CD4-positive, alpha-beta T cell treated with Interleukin-2 at 100 ng/mL for 4 hours (primary cell): ENCODE data around the gene CAMK1D.
"Not testable (repeated sequence)": the region's sequence is repeated elsewhere in the genome, so short reads cannot be mapped to it uniquely, and the experiment has no call there.

Source experiments
- DNase-seq: peaks from one replicate; pipeline ENCODE4 v3.0.0-alpha.2; 2020; ENCODE audit warnings: low spot score

Gene CAMK1D

GRCh38 chr10:12526311-12526710, 177.0 kb downstream of the CAMK1D start:
- DNase-seq: no peak

DNA sequence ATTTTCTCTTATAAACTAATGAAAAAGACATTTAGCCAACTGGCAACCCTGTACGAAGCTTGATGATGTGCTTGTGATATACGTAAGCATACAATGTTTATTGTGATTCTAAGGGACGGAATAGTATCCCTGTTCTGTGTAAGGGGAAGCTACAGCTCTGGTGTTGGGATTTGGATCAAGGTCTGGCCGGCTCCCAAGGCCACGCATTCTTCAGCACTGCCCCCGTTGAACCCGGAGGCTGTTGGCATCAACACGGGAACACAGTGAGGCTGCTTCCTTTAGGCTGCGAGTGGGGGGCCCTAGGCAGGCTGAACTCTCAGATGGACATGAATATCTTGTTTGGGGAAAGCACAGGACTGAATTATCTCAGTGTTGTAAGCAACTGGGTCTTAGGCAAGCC, 180.6 kb downstream of the CAMK1D start:
- no peak for DNase-seq

DNA sequence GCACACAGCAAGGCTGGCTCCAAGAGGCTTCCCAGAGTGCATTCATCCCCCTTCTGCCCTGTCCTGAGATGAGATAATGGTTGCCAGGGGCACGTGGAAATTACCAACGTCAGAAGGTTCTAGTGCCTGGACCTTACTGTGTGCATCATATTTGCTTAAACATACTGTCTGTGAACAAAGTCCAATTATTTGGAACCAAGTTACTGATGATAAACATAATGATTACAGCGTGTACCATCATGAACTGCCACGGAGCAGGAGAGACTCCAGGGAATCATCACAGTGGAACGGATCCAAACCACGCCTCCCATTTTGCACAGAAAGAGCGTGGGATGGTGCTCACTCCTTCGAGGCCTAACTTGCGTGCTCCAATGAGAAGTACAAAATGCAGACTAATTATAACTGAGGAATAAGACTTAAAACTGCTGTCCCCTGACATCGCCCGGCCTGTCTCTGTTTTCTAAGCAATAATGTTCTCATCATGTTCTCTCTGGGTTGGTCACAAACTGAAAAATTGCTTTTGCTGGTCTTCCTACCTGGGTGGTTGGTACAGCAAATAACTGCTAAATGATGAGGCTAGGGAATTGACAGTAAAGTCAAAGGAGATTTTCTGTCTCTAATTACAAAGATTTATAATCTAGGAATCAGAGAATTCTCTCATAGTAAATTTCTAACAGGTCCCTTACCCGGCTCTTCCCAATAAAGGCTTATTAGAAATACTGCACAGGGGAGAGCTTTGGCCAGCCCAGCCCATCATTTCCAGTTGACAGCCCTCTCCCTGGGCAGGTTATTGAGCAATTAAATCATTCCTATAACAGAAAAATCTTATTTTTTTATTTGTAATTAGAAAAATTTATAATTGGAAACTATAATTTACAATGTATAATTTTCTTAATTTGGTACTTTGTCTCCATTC, 182.2 kb downstream of the CAMK1D start:
- no peak for DNase-seq

DNA sequence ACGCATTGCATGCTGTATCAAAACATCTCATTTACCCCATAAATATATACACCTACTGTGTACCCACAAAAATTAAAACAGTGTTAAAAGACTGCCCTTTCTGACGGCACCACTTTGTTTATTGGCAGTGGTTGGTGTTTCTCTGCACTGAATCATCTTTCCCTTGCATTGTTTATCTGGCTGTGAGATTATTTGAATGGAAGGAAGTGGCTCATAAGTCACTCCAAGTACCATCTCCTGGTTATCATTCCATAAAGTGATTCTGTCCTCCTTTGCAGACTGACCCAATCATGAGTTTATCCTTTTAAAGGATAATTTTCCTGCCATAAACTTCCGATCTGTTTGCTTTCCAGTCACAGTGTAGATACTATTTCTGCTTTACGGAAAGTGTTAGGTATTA, 183.8 kb downstream of the CAMK1D start:
- no peak for DNase-seq

- no peak for DNase-seq
Observed at GRCh38 chr10:12533723-12534122, 184.4 kb downstream of the CAMK1D start.

DNA sequence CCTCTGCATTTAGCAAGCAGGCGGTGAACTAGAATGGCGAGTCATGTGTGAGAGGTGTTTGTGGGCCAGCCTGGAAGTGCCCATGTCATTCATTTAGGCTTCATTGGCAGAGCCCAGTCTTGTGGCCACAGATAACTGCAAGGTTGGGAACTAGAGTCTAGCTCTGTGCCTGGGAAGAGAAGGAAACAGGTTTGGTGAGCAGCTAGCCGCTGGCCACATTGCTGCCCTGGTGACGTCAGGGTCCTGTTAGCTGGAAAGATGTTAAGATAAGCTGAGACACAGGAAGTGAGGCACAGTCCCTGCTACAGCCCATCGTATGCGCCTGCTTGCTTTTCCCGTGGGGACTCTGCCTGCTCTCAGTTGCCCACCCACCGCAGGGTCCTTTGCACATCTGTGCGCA, 185.5 kb downstream of the CAMK1D start:
- DNase-seq: no peak

GRCh38 chr10:12535656-12536055, 186.3 kb downstream of the CAMK1D start:
- DNase-seq: no peak

DNA sequence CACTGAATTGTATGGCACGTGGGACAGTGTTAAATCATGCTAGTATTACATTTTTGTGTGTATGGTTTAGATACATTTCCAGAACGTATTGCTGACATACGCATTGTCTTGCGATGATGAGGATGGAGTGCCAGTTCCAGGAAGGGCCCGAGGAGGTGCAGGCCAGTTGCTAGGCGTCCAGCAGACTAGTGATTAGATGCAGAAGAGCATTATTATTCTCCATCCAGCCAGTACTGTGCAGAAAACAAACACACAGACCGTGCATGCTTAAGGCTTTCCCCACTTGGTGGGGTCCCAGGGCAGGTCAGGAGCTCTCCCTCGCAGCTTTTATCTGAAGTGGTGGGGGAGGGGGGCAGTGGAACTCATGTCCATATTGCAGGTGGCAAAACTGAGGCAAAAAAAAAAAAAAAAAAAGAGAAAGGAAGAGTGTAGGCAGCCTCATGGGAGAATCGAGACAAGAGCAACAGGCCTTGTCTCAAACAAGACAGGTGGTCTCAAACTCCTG, 189.2 kb downstream of the CAMK1D start:
- no peak for DNase-seq

DNA sequence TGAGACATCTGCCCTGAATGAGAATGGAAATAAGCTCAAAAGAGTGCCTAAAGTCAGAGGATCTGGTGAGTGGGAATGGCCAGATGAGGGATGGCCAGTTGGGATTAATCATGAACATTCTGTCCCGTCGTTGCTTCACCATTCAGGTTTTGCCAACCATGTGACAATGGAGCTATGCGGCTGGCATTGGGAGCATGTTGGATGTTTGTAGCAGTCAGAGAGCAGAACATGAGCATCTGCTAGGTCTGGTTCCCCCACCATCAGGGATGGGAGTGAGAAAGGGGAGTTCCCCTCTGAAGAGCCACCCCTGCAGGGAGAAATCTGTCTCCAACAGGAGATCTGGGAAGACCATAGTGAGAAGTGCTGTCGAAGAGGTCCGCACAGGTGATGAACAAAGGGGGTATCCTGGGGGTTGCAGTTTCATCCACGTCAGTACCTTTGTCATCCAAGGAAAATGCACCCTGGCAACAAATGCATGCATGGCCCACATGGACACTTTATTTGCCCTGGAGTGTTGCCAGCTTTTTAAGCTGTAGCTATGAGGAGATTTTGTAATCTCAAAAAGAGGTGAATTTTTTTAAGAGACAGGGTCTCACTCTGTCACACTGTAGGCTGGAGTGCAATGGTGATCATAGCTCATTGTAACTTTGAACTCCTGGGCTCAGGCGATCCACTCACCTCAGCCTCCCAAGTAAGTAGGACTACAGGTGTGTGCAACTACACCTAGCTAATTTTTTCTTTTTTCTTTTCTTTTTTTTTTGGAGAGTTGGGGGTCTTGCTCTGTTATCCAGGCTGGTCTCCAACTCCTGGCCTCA, 190.2 kb downstream of the CAMK1D start:
- DNase-seq: no peak

DNA sequence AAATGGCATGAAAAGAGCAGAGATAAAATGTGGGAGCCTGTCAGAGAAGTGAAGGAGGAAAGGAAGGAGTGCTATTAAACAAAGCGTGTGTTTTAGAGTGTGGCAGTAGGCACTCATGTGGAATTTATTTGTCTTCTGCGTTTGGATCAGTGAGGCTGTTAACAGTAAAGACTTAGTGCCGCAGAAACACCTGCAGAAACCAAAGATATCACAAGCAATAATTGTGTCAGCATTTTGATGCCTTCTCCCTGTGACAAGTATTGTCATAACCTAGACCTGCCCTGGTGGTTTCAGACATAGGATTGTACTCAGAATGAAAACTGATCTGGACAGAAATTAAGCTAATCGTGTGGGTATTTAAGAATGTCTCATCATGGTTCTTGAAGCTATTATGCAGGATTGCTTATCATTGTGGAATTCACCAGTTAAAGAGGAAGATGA, 191.0 kb downstream of the CAMK1D start:
- DNase-seq: no peak

DNA sequence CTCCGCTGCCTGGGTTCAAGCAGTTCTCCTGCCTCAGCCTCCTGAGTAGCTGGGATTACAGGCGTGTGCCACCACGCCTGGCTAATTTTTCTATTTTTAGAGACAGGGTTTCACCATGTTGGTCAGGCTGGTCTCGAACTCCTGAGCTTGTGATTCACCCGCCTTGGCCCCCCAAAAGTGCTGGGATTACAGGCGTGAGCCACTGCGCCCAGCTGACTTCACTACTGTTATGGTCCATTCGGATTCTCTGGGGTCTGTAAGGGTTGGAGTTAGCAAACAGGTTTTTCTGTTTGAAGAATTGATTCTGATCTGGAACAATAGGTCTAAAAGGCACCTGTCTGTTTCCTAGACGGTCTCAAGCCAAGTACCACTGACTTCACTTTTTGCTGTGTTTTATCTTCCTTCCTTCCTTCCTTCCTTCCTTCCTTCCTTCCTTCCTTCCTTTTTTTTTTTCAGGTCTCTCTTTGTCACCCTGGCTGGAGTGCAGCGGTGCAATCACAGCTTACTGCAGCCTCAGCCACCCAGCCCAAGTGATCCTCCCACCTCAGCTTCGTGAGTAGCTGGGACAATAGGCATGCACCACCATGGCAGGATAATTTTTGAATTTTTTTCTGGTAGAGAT, 192.2 kb downstream of the CAMK1D start:
- no peak for DNase-seq

DNA sequence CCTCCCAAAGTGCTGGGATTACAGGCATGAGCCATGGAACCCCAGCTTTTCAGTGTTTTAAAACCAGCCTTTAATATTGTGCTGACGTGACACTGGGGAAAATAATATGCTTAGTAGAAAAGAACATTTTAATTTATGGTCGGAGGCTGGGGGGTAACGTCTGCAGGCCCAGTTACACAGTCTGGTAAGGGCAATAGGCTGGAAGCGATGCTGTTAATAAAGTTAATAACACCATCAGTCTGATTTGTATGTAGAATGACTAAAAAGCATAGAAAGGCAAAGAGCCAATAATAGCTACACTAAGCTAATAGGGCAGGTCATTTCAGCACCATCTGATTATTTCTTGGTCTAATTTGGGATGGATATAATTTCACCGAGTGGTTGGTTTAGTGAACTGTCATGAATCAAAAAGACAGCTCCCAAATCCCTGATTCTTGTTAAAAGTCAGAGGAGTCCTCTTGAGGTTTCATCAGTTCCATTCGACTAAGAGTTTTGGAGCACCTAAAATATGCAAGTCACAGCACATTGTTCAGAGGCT, 192.9 kb downstream of the CAMK1D start:
- no peak for DNase-seq

- DNase-seq: no peak
Observed at GRCh38 chr10:12543589-12543988, 194.2 kb downstream of the CAMK1D start.

GRCh38 chr10:12546160-12546802, 196.9 kb downstream of the CAMK1D start:
- DNase-seq: not testable (repeated sequence)

- DNase-seq: no peak
Observed at GRCh38 chr10:12547301-12547771, 198.0 kb downstream of the CAMK1D start.

- DNase-seq: no peak
Observed at GRCh38 chr10:12549297-12549696, 199.9 kb downstream of the CAMK1D start.

DNA sequence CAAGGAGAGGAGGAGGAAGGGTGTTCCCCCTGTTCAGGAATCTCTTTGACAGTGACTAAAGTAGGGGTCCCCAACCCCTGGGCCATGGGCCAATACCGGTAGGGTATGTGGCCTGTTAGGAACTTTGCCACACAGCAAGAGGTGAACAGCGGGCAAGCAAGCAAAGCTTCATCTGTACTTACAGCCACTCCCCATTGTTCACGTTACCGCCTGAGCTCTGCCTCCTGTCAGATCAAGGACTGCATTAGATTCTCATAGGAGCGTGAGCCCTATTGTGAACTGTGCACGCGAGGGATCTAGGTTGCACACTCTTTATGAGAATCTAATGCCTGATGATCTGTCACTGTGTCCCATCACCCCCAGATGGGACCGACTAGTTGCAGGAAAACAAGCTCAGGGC, 201.6 kb downstream of the CAMK1D start:
- no peak for DNase-seq

GRCh38 chr10:12556039-12556438, 206.7 kb downstream of the CAMK1D start:
- no peak for DNase-seq

DNA sequence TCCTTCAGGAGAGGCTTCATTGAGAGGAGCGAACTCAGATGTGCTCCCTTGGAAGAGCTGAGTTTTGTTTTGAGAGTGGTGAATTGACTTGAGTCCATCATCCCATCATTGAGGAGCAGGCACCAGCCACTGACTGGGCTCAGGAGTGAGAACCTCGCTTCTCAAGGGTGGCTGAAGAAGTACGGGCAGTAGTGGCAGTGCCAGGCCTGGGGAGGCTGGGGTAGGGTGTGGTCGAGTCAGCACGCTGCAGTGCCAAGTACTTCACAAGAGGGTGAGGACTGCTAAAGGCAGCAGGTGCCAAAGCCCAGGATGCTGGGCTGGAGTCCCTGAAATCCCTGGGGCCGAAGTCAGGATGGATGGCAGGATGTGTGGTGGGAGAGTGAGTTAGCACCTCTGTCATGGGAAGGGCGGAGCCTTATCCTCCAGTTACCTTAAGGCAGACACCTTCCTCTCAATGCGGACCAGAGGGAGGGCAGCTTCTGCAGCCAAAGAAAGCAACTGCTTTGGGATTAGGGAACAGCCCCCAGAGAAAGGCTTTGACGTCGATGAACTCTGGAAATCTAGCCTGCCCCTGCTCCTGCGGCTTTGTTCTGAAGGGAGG, 210.3 kb downstream of the CAMK1D start:
- DNase-seq: no peak

- no peak for DNase-seq
Observed at GRCh38 chr10:12561307-12561706, 212.0 kb downstream of the CAMK1D start.

GRCh38 chr10:12561720-12562119, 212.4 kb downstream of the CAMK1D start:
- DNase-seq: no peak
